HG02610 (cell line): ENCODE data around the gene KRI1.

Experiments
- ATAC-seq: cut with Tn5 transposase; IDR thresholded peaks from one replicate; pipeline ENCODE4 v1.9.1; 2021; ENCODE audit warnings: mild to moderate bottlenecking, moderate library complexity; ENCODE audit not compliant: unreplicated experiment

The KRI1 gene

GRCh38 chr19:10519421-10519820, 46.4 kb downstream of the KRI1 start:
- ATAC-seq = no peak

- no peak for ATAC-seq
These were observed 47.1 kb downstream of the KRI1 start for GRCh38 chr19:10518444-10519361.

- no peak for ATAC-seq
These were observed 47.9 kb downstream of the KRI1 start for GRCh38 chr19:10517760-10518443.

- no peak for ATAC-seq
These were observed 48.5 kb downstream of the KRI1 start, which contains the start of gene S1PR5 for GRCh38 chr19:10517361-10517759. TSS of gene S1PR5 (minus strand) at chr19:10517447. CDS start at chr19:10515011, 2,436 bp downstream.

- no peak for ATAC-seq
These were observed 49.0 kb downstream of the KRI1 start for GRCh38 chr19:10516671-10517286.

- ATAC-seq = no peak
These were observed 49.8 kb downstream of the KRI1 start for GRCh38 chr19:10516064-10516385.

GRCh38 chr19:10514211-10515145, 51.3 kb downstream of the KRI1 start:
- ATAC-seq = no peak

GRCh38 chr19:10513223-10513622, 52.6 kb downstream of the KRI1 start:
- ATAC-seq = no peak

GRCh38 chr19:10510301-10510802, 55.5 kb downstream of the KRI1 start:
- no peak for ATAC-seq

- ATAC-seq = no peak
These were observed 57.1 kb downstream of the KRI1 start for GRCh38 chr19:10508707-10509106.

GRCh38 chr19:10508036-10508435, 57.8 kb downstream of the KRI1 start:
- ATAC-seq = no peak

GRCh38 chr19:10505583-10506229, 60.1 kb downstream of the KRI1 start:
- ATAC-seq = no peak
